ENCODE measurements around the gene HS3ST4. TPM values are rescaled to one million over a fixed set of nuclear protein-coding genes. Genes with fewer than 3 reads are reported as not detected.

Gene HS3ST4
- total RNA-seq, 4 donors from 2014 or later: not detected

- no peak for TF ChIP-seq CTCF (IDR thresholded peaks at IDR 0.05)
- DNase-seq (ENCODE audit: low spot score): no peak
- ATAC-seq (ENCODE audit: low FRiP score): no peak
Measured at GRCh38 chr16:25877103-25877502, 185.3 kb downstream of the HS3ST4 start.

GRCh38 chr16:25886598-25886997 is 194.8 kb downstream of the HS3ST4 start:
- TF ChIP-seq CTCF (IDR thresholded peaks at IDR 0.05): no peak

GRCh38 chr16:25888868-25889267 is 197.1 kb downstream of the HS3ST4 start:
- no peak for DNase-seq (ENCODE audit: low spot score)
- no peak for TF ChIP-seq CTCF (IDR thresholded peaks at IDR 0.05)
- ATAC-seq (ENCODE audit: low FRiP score): no peak

More at GRCh38 chr16:25886598-25886997, 194.8 kb downstream of the HS3ST4 start:
- no peak for ATAC-seq (ENCODE audit: low FRiP score)
- DNase-seq (ENCODE audit: low spot score): no peak

GRCh38 chr16:25893332-25893731 is 201.6 kb downstream of the HS3ST4 start:
- no peak for TF ChIP-seq CTCF (IDR thresholded peaks at IDR 0.05)
- no peak for ATAC-seq (ENCODE audit: low FRiP score)

GRCh38 chr16:25894093-25894492 is 202.3 kb downstream of the HS3ST4 start:
- no peak for TF ChIP-seq CTCF (IDR thresholded peaks at IDR 0.05)
- no peak for DNase-seq (ENCODE audit: low spot score)
- no peak for ATAC-seq (ENCODE audit: low FRiP score)

More at GRCh38 chr16:25893332-25893731, 201.6 kb downstream of the HS3ST4 start:
- no peak for DNase-seq (ENCODE audit: low spot score)

- ATAC-seq (ENCODE audit: low FRiP score) (no peak), DNase-seq (ENCODE audit: low spot score) (no peak)
- no peak for TF ChIP-seq CTCF (IDR thresholded peaks at IDR 0.05)
Measured at GRCh38 chr16:25895380-25895779, 203.6 kb downstream of the HS3ST4 start.

- no peak for ATAC-seq (ENCODE audit: low FRiP score)
- no peak for TF ChIP-seq CTCF (IDR thresholded peaks at IDR 0.05)
- DNase-seq (ENCODE audit: low spot score): no peak
Measured at GRCh38 chr16:25896411-25896810, 204.7 kb downstream of the HS3ST4 start.

Measured in omental fat pad (tissue), 4 donors.